IMR-90 (cell line): ENCODE measurements around the gene TBX4. TPM values are rescaled to one million over a fixed set of nuclear protein-coding genes. Genes with fewer than 3 reads are reported as not detected.
A peak's percentile ranks its signal among the peaks of the same experiment; 100 is the strongest.

Experiments
- ATAC-seq: fragments of 200-7000 bp; cut with Tn5 transposase; 2 replicates; pipeline ENCODE4 v1.9.1; 2020; ENCODE audit warnings: low read depth, mild to moderate bottlenecking, moderate library complexity
- BruUV-seq: library from RNA; stranded (reverse); fragments of 400-500 nt; replicated peaks from 2 replicates; lab custom pipeline; 2021; lab: Mats Ljungman, UMichigan
- CTCF ChIA-PET: fragments of 300-600 bp; formaldehyde crosslinking; extraction: SDS; loops from one replicate; lab custom pipeline; 2021; ENCODE audit warnings: antibody characterized with exemption; lab: Yijun Ruan, JAX
- POLR2A ChIA-PET: fragments of 300-600 bp; sonication (Branson Sonifier 250); formaldehyde crosslinking; loops from one replicate; lab custom pipeline; 2022; ENCODE audit warnings: antibody characterized with exemption; ENCODE audit not compliant: unreplicated experiment; lab: Charles Lee
- DNase-seq: peaks from one replicate; pipeline ENCODE4 v3.0.0; 2013
- H2AFZ ChIP-seq: replicated peaks from 2 replicates; pipeline ENCODE3; 2013; ENCODE audit warnings: low read length, mild to moderate bottlenecking; ENCODE audit not compliant: poor library complexity
- H2AK5ac ChIP-seq: 2 replicates; pipeline ENCODE4 v1.6.1; 2013; ENCODE audit warnings: low read depth, low read length, inconsistent platforms
- H2AK9ac ChIP-seq: replicated peaks from 2 replicates; pipeline ENCODE3; 2013; ENCODE audit warnings: mild to moderate bottlenecking, low read depth, low read length, moderate library complexity; ENCODE audit not compliant: poor library complexity
- H2BK120ac ChIP-seq: 2 replicates; pipeline ENCODE4 v1.6.1; 2013; ENCODE audit warnings: low read depth, low read length, inconsistent platforms
- H2BK15ac ChIP-seq: 3 replicates; pipeline ENCODE4 v1.6.1; 2013; ENCODE audit warnings: low read depth, low read length, inconsistent platforms
- H2BK20ac ChIP-seq: 2 replicates; pipeline ENCODE4 v1.6.1; 2013; ENCODE audit warnings: low read depth, mild to moderate bottlenecking, inconsistent platforms, low read length, moderate library complexity
- H2BK5ac ChIP-seq: 2 replicates; pipeline ENCODE4 v1.6.1; 2013; ENCODE audit warnings: mild to moderate bottlenecking, low read depth, low read length, inconsistent platforms; ENCODE audit not compliant: poor library complexity, severe bottlenecking
- H3K14ac ChIP-seq: replicated peaks from 2 replicates; pipeline ENCODE4 v1.6.1; 2013; ENCODE audit warnings: low read depth, low read length, inconsistent platforms
- H3K18ac ChIP-seq: 2 replicates; pipeline ENCODE4 v1.6.1; 2013; ENCODE audit warnings: low read depth, low read length, control low read depth
- H3K23ac ChIP-seq: 2 replicates; pipeline ENCODE4 v1.6.1; 2013; ENCODE audit warnings: low read depth, low read length, inconsistent platforms
- H3K27ac ChIP-seq: 2 replicates; pipeline ENCODE4 v1.5.1; 2013; ENCODE audit warnings: mild to moderate bottlenecking, control low read depth, low read length; ENCODE audit not compliant: insufficient read depth
- H3K27me3 ChIP-seq: 2 replicates; pipeline ENCODE4 v1.6.1; 2013; ENCODE audit warnings: low read length; ENCODE audit not compliant: control insufficient read depth, insufficient read depth
- H3K36me3 ChIP-seq: 2 replicates; pipeline ENCODE4 v1.6.1; 2013; ENCODE audit warnings: low read length, mixed read lengths; ENCODE audit not compliant: control insufficient read depth, insufficient read depth
- H3K4ac ChIP-seq: 2 replicates; pipeline ENCODE4 v1.6.1; 2013; ENCODE audit warnings: low read depth, low read length, inconsistent platforms
- H3K4me1 ChIP-seq: 2 replicates; pipeline ENCODE4 v1.6.1; 2013; ENCODE audit warnings: low read length, mixed read lengths; ENCODE audit not compliant: control insufficient read depth, insufficient read depth
- H3K4me2 ChIP-seq: 2 replicates; pipeline ENCODE4 v1.6.1; 2013; ENCODE audit warnings: low read depth, mild to moderate bottlenecking, control low read depth, low read length, moderate library complexity
- H3K4me3 ChIP-seq: 2 replicates; pipeline ENCODE4 v1.5.1; 2013; ENCODE audit warnings: low read depth, mild to moderate bottlenecking, control low read depth, low read length, moderate library complexity; ENCODE audit not compliant: insufficient read depth
- H3K56ac ChIP-seq: 2 replicates; pipeline ENCODE4 v1.6.1; 2013; ENCODE audit warnings: low read length, inconsistent platforms; ENCODE audit not compliant: insufficient read depth; ENCODE audit errors: extremely low read depth
- H3K79me1 ChIP-seq, 2 experiments: 2 replicates each; pipeline ENCODE4 v1.6.1; 2013; ENCODE audit warnings: low read length in 2 of 2, inconsistent platforms in 1 of 2, low read depth in 1 of 2
- H3K9ac ChIP-seq: 2 replicates; pipeline ENCODE4 v1.6.1; 2013; ENCODE audit warnings: low read depth, low read length, control low read depth
- H3K9me1 ChIP-seq: 2 replicates; pipeline ENCODE4 v1.6.1; 2013; ENCODE audit warnings: low read length, inconsistent platforms; ENCODE audit not compliant: insufficient read depth
- H3K9me3 ChIP-seq: 2 replicates; pipeline ENCODE4 v1.6.1; 2013; ENCODE audit warnings: low read length; ENCODE audit not compliant: control insufficient read depth, insufficient read depth
- H4K20me1 ChIP-seq: 2 replicates; pipeline ENCODE4 v1.6.1; 2013; ENCODE audit warnings: low read length, inconsistent platforms; ENCODE audit not compliant: insufficient read depth
- H4K5ac ChIP-seq: 2 replicates; pipeline ENCODE4 v1.6.1; 2013; ENCODE audit warnings: mild to moderate bottlenecking, low read depth, low read length, control low read depth
- H4K8ac ChIP-seq, 2 experiments: 2 replicates each; pipeline ENCODE4 v1.6.1; 2013; ENCODE audit warnings: low read depth in 2 of 2, low read length in 2 of 2, control low read depth in 1 of 2, inconsistent platforms in 1 of 2
- H4K91ac ChIP-seq: 2 replicates; pipeline ENCODE4 v1.6.1; 2013; ENCODE audit warnings: low read depth, low read length, inconsistent platforms; ENCODE audit not compliant: insufficient read depth
- CTCF ChIP-seq: conservative IDR thresholded peaks from 2 replicates; pipeline ENCODE4 v1.5.1; 2012; ENCODE audit warnings: mild to moderate bottlenecking, low read depth, low read length, improper control_type of control experiment
- MAFK ChIP-seq: IDR thresholded peaks from 2 replicates; pipeline ENCODE4 v1.6.1; 2012; ENCODE audit warnings: low read depth, low read length, improper control_type of control experiment
- MAZ ChIP-seq: IDR thresholded peaks from 2 replicates; pipeline ENCODE4 v1.6.1; 2012; ENCODE audit warnings: low read depth, mild to moderate bottlenecking, low read length, improper control_type of control experiment, moderate library complexity, borderline replicate concordance
- MXI1 ChIP-seq: IDR thresholded peaks from 2 replicates; pipeline ENCODE4 v1.6.1; 2012; ENCODE audit warnings: low read depth, mild to moderate bottlenecking, low read length, moderate library complexity, borderline replicate concordance
- NFE2L2 ChIP-seq: fragments of 150-350 bp; IDR thresholded peaks from 2 replicates; pipeline ENCODE4 v1.6.1; 2016; ENCODE audit warnings: low read depth, mild to moderate bottlenecking, low read length
- POLR2A ChIP-seq: IDR thresholded peaks from 2 replicates; pipeline ENCODE4 v1.6.1; 2012; ENCODE audit warnings: mild to moderate bottlenecking, low read depth, low read length
- RAD21 ChIP-seq: IDR thresholded peaks from 2 replicates; pipeline ENCODE4 v1.6.1; 2012; ENCODE audit warnings: low read length, improper control_type of control experiment
- RCOR1 ChIP-seq: IDR thresholded peaks from 2 replicates; pipeline ENCODE4 v1.6.1; 2012; ENCODE audit warnings: mild to moderate bottlenecking, low read length, improper control_type of control experiment; ENCODE audit not compliant: insufficient replicate concordance
- RFX5 ChIP-seq: IDR thresholded peaks from 2 replicates; pipeline ENCODE4 v1.8.0; 2012; ENCODE audit warnings: low read depth, mild to moderate bottlenecking, low read length, moderate library complexity
- SMC3 ChIP-seq: fragments of 150-350 bp; IDR thresholded peaks from 2 replicates; pipeline ENCODE4 v1.6.1; 2016; ENCODE audit warnings: low read depth, mild to moderate bottlenecking, antibody characterized with exemption, low read length, moderate library complexity
- USF2 ChIP-seq: fragments of 150-350 bp; IDR thresholded peaks from 2 replicates; pipeline ENCODE4 v1.6.1; 2017; ENCODE audit warnings: mild to moderate bottlenecking, antibody characterized with exemption, low read length, low read depth
- dilution Hi-C: fragments of 300-500 bp; cut with HindIII; formaldehyde crosslinking; loops from one replicate; pipeline ENCODE4 v1.14.3; 2018; ENCODE audit warnings: low sequenced_read_pairs; ENCODE audit not compliant: unreplicated experiment
- in situ Hi-C: fragments of 300-500 bp; cut with MboI; formaldehyde crosslinking; loops from 3 replicates; pipeline ENCODE4 v1.14.3; 2019; ENCODE audit warnings: low sequenced_read_pairs, inconsistent platforms, mixed read lengths
- intact Hi-C: fragments of 100-400 bp; cut with micrococcal nuclease; formaldehyde crosslinking; loops from 2 replicates; pipeline ENCODE4 v1.10.0; 2022
- polyA plus RNA-seq, 3 experiments: library from polyadenylated mRNA; depleted of rRNA; stranded (reverse); fragments of >200 nt; gene quantifications; 2 replicates each; pipeline ENCODE4 v1.2.3, GENCODE V29; 2012; ENCODE audit warnings: low replicate concordance in 1 of 3
- total RNA-seq: library from RNA; depleted of rRNA; stranded (reverse); fragments of >200 nt; gene quantifications from 2 replicates; pipeline ENCODE4 v1.2.3, GENCODE V29; 2012

TBX4 gene
- total and polyA plus RNA-seq, 2 of the 4 experiments (the other 2 are of a cell fraction) = 0.05 TPM; not detected in 1

- no peak for TF ChIP-seq MAZ
- TF ChIP-seq SMC3 = no peak
Measured at GRCh38 chr17:61426482-61427304, 25.5 kb upstream of the TBX4 start (continued).

- peaks cover 4% of the 10 kb centered on the region for H3K4me1 ChIP-seq
- peak overlapping the region; percentile 66; the same call in 1 of the 2 replicates for H2AK5ac ChIP-seq
- H2AK9ac ChIP-seq = no peak overlapping the region
- H2BK5ac ChIP-seq = no peak overlapping the region
- H3K14ac ChIP-seq = peak overlapping the region; percentile 40; the same call in 1 of the 2 replicates
- H3K23ac ChIP-seq = no peak overlapping the region
- H3K79me1 ChIP-seq = no peaks in the 10 kb centered on the region
- H2AFZ ChIP-seq = no peak overlapping the region
- H4K91ac ChIP-seq = no peak overlapping the region
- ChIA-PET CTCF (interaction anchor here (0.6 to 1.4 kb wide), 4 partner anchors 15 to 156 kb away, joined by 3 to 7 read pairs (median 4); no protein-coding TSS in a partner anchor), POLR2A (no interaction called here)
- H4K5ac ChIP-seq = no peak overlapping the region
- H3K4me3 ChIP-seq = no peak overlapping the region
- peaks cover 5% of the 10 kb centered on the region; the same call in 1 of the 2 replicates for H3K27me3 ChIP-seq
- BruUV-seq = no TSS peak
- peaks cover 7% of the 10 kb centered on the region for H3K9me1 ChIP-seq
- H3K18ac ChIP-seq = no peak overlapping the region
- no peak overlapping the region for H3K4me2 ChIP-seq
- H3K4ac ChIP-seq = peak overlapping the region; percentile 49; the same call in 1 of the 2 replicates
- ATAC-seq (no peak), DNase-seq (no peak)
- H2BK15ac ChIP-seq = no peak overlapping the region
- H2BK120ac ChIP-seq = peak overlapping the region; percentile 42; the same call in 1 of the 2 replicates
- H3K9me3 ChIP-seq = no peaks in the 10 kb centered on the region; the same call in 1 of the 2 replicates
- intact Hi-C loops = no loop called here
- no peak overlapping the region for H3K56ac ChIP-seq
- dilution Hi-C loops = no loop called here
- H3K36me3 ChIP-seq = no peaks in the 10 kb centered on the region
- H2BK20ac ChIP-seq = peak overlapping the region; percentile 47
- no peak overlapping the region for H3K27ac ChIP-seq
- no peaks in the 10 kb centered on the region for H4K20me1 ChIP-seq
- peak overlapping the region in 1 of 2 experiments; percentile 19; a peak in 1 of 4 replicates for H4K8ac ChIP-seq
- in situ Hi-C loops = loop anchor here (10.0 kb wide), 1 partner anchor 417 kb away; no protein-coding TSS in a partner anchor
- no peak overlapping the region for H3K9ac ChIP-seq
- no peak for TF ChIP-seq RAD21
- no peak for TF ChIP-seq POLR2A
- no peak for TF ChIP-seq SMC3
- TF ChIP-seq RFX5 = no peak
- TF ChIP-seq NFE2L2 = no peak
- no peak for TF ChIP-seq MAZ
- no peak for TF ChIP-seq CTCF
- no peak for TF ChIP-seq MXI1
- no peak for TF ChIP-seq RCOR1
- TF ChIP-seq USF2 = no peak
- no peak for TF ChIP-seq MAFK
Measured at GRCh38 chr17:61427567-61427966, 24.7 kb upstream of the TBX4 start.
